Activated naive CD4-positive, alpha-beta T cell treated with anti-CD3 and anti-CD28 coated beads, Interleukin-2, amount 50 U/mL, for 16 hours (primary cell): ENCODE data around the gene PDE6C.
A peak's percentile ranks its signal among the peaks of the same experiment; 100 is the strongest.
"Not testable (repeated sequence)": the region's sequence is repeated elsewhere in the genome, so short reads cannot be mapped to it uniquely, and the experiment has no call there.

Experiments used
- DNase-seq: peaks from one replicate; pipeline ENCODE4 v3.0.0-alpha.2; 2020

The PDE6C gene

DNA sequence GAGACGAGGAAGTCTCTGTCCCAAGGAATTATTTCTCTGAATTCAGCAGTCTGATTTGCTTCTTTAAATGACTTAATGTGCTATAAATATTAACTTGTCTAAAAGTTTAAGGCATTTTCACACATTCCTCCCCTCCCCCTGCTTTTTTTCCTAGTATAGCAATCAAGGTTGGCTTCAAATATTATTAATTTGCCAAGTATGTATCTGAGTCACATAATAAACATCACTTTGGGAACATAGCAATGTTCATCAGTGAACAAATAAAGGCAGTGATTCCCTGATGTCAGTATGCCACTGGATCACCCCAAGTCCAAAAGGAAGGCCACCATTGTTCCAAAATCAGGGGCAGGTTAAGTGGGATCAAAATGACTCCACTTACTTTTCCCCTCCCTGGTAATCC lies 40.5 kb downstream of the PDE6C start:
- no peak for DNase-seq

DNA sequence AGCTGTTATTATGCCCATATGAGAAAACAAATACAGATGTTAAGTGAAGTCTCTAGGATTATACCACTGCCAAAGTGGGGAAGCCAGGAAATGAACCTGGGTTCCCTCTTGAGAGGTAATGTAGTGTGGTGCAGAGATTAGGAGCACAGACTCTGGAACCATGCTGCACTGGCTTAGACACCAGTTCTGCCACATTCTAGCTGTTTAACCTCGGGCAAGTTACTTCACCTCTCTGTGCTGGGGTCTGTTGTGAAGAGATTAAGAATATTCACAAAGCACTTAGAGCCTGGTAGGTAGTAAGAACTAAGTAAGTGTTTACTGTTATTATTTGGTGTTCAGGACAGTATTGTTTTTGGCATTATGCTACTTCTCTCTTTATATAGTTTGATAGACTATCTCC lies 41.9 kb downstream of the PDE6C start:
- no peak for DNase-seq

DNA sequence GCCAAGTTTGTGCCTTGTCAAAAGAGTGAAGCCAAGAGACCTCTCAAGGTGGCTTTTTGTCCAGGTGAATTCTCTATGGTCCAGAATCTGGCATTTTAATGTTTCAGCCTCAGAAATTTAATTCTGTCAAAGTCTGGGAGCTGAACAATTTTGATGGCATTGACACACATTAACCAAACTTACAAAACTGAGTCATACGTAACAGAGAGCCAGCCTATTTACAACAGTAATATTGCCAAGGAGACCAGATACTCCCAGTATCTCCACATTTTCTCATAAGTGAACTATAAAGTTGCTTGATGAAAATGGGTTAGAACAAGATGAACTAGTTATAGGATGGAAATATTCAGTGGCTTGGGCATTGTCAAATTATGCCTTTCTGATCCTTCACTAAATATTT lies 43.8 kb downstream of the PDE6C start:
- DNase-seq, result no peak

DNA sequence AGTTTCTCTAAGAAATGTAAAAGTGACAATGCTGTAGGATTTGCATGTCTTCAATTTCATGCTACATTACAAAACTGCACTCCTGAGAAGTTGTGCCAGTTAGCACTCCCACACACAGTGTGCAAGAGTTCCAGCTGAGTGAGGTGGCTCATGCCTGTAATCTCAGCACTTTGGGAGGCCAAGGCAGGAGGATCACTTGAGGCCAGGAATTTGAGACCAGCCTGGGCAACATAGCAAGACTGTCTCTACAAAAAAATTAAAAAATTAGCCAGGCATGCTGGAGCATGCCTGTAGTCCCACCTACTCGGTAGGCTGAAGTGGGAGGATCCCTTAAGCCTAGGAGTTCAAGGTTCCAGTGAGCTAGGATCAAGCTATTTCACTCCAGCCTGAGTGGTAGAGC lies 45.4 kb downstream of the PDE6C start:
- DNase-seq, result no peak

DNA sequence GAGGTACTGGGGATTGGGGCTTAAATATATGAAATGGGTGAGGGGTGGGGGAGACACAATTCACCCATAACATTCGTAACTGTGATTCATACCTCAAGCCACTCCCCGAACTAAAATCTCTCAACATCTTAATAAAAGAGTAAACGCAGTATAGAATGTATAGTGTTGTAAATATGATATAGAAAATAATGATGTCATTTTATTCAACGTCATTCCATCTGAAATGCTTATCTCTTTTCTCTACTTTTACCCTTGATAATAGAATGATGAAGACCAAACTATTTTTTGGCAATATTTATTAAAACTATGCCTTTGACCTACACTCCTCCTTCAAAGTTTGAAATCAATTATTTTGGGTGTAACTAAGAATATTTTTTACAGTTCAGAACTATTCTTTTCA lies 53.7 kb downstream of the PDE6C start:
- DNase-seq, result no peak

DNA sequence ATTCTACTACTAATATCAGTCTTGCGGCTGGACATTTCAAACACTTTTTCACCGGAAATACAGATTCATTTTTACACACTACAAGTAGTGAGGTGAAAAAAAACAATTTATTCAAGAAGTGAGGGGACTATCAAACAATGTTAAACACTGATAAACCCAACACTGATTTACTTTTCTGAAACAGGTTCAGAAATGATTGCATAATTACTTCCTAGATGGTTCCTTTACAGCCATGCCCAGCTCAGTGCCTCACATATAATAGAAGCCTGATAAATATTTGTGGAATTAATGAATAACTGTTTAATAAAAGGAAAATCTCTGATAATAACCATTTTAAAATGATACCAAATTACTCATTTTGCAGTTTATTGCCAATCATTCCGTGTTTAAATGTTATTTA lies 55.5 kb downstream of the PDE6C start:
- DNase-seq, result no peak

DNA sequence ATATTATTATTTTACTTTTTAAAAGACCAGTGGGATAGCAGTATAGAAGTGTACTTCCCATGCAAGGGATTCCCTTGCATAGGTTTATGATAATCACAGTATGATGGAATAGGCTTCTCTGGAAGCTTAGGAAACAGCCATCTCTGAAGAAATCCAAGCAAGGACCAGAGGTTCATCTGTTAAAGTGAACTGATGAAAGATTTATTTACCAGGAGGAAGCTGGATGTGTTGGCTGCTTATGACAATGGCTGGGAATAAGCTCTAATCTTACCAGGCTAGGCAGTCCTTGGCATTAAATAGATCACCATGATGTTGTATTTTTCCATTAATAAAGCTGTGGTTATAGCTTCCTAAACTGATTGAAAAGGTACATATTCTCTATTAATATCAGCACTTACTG lies 58.0 kb downstream of the PDE6C start:
- no peak for DNase-seq

- no peak for DNase-seq
Measured at GRCh38 chr10:93671042-93671441, 58.7 kb downstream of the PDE6C start.

- DNase-seq, result no peak
Measured at GRCh38 chr10:93672022-93672678, 59.8 kb downstream of the PDE6C start.

DNA sequence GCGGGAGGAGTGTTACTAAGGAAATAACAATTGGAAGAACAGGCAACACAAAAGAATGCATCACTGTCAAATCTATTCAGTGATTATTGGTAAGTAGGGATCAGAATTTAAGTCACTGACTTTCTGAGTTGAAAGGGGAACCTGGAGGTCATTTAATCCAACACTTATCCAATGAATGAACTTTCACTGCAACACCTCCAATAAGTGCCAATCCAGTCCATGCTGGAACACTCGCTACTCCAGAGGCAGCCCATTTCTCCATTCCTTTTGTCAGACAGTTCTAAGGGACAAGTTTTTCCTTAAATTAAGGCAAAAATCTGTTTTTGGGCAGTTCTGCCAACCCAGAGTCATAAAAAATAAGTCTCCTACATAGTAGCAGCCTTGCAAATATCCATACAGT lies 60.6 kb downstream of the PDE6C start:
- DNase-seq, result no peak

- DNase-seq, result no peak
Measured at GRCh38 chr10:93673791-93674190, 61.5 kb downstream of the PDE6C start.

DNA sequence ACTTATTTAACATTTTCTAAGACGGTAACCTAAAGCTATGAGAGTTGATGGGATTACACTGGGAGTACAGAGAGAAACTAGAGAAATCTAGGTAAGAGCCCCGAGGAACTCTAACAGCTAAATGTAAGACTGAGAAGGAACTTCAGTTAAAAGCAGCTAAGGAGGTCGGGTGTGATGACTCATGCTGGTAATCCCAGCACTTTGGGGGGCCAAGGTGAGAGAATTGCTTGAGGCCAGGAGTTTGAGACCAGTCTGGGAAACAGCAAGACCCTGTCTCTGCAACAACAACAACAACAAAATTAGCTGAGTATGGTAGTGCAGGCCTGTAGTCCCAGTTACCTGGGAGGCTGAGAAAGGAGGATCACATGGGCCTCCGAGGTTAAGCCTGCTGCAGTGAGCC lies 66.0 kb downstream of the PDE6C start:
- DNase-seq, result no peak

- no peak for DNase-seq
Measured at GRCh38 chr10:93678805-93679587, 66.7 kb downstream of the PDE6C start.

GRCh38 chr10:93680412-93681047 lies 68.2 kb downstream of the PDE6C start:
- no peak for DNase-seq

- no peak for DNase-seq
Measured at GRCh38 chr10:93687737-93688136, 75.4 kb downstream of the PDE6C start.

GRCh38 chr10:93695740-93696139 lies 83.4 kb downstream of the PDE6C start:
- DNase-seq, result no peak

GRCh38 chr10:93696582-93696981 lies 84.2 kb downstream of the PDE6C start:
- not testable (repeated sequence) for DNase-seq

- DNase-seq, result no peak
Measured at GRCh38 chr10:93697207-93697606, 84.9 kb downstream of the PDE6C start.

GRCh38 chr10:93701866-93702209 lies 89.5 kb downstream of the PDE6C start:
- no peak for DNase-seq

- peak; percentile 87 for DNase-seq
Measured at GRCh38 chr10:93702210-93703001, 90.1 kb downstream of the PDE6C start, which contains the start of gene FRA10AC1. FRA10AC1 (minus strand) TSS chr10:93702592; CDS start chr10:93700106, 2,486 bp downstream.

DNA sequence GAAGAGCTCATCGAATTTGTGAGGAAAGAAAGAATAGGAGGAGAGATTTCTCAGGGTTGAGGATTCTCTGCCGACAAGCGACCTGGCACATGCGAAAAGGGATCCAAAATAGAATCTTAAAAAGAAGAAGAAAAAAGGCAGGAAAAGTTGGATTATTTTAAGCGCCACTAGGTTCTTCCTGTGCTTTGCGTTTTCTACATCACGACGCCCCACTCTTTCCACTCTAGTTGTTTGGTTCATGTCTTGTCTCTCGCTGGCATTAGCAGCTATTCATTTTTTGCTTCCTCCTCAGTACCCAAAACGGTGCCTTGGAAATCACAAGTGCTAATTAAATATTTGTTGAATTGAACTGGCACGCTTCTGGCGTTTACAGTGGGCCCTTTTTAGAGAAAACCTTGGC lies 90.7 kb downstream of the PDE6C start:
- no peak for DNase-seq

- DNase-seq, result no peak
Measured at GRCh38 chr10:93703841-93704240, 91.5 kb downstream of the PDE6C start.

DNA sequence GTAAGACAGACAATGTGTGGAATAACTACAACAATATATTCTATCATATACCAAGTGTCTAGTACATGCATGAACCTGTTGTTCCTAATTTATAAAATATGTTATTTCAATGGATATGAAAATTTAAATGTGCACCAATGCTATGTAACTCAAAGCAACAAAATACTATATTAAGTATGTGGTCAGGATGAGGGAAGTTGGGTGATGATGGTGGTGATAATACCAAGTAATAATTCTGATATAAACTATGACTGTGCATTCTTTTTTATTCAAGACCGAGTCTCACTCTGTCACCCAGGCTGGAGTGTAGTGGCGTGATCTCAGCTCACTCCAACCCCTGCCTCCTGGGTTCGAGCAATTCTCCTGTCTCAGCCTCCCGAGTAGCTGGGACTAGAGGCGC lies 92.1 kb downstream of the PDE6C start:
- no peak for DNase-seq
